HFFc6 (cell line): ENCODE measurements around the gene FHAD1. TPM values are rescaled to one million over a fixed set of nuclear protein-coding genes. Genes with fewer than 3 reads are reported as not detected.

Experiments used
- DNase-seq: peaks from one replicate; pipeline ENCODE4 v3.0.0-alpha.2; 2018
- H3K27ac Mint-ChIP-seq: 2 replicates; pipeline ENCODE4 v1.8.0; 2020; ENCODE audit warnings: mild to moderate bottlenecking, mixed read lengths
- H3K27me3 Mint-ChIP-seq: 2 replicates; pipeline ENCODE4 v1.8.0; 2021; ENCODE audit warnings: mild to moderate bottlenecking, moderate library complexity, mixed read lengths; ENCODE audit not compliant: insufficient read depth
- H3K36me3 Mint-ChIP-seq: 2 replicates; pipeline ENCODE4 v1.8.0; 2021; ENCODE audit warnings: low read depth, mixed read lengths
- H3K4me1 Mint-ChIP-seq: 2 replicates; pipeline ENCODE4 v1.8.0; 2020; ENCODE audit warnings: low read depth, mixed read lengths
- H3K4me3 Mint-ChIP-seq: 2 replicates; pipeline ENCODE4 v1.8.0; 2020; ENCODE audit warnings: mild to moderate bottlenecking, moderate library complexity, mixed read lengths
- H3K9me3 Mint-ChIP-seq: 2 replicates; pipeline ENCODE4 v1.8.0; 2020; ENCODE audit warnings: mild to moderate bottlenecking, mixed read lengths
- CTCF ChIP-seq: fragments of 200-600 bp; sonication (generic); IDR thresholded peaks from 2 replicates; pipeline ENCODE4 v1.5.0; 2021; ENCODE audit warnings: antibody characterized with exemption, mild to moderate bottlenecking
- total RNA-seq, 6 experiments: library from RNA; stranded (reverse); fragmentation: NEBNext Ultra II Directional; extraction: Animal tissue kit (Norgen Biotek cat#: 25700); gene quantifications; 2 replicates in 1 of 6; 3 replicates in 5 of 6; pipeline ENCODE4 v1.2.3, GENCODE V29; 2021

FHAD1 gene
- total RNA-seq, 6 experiments from 2014 or later, result 0.16 to 0.25 TPM; not detected in 4

- DNase-seq, result no peak
- peaks cover 5% of the 10 kb centered on the region; the same call in 1 of the 2 replicates for H3K36me3 Mint-ChIP-seq
- H3K4me3 Mint-ChIP-seq, result no peak overlapping the region
- H3K27me3 Mint-ChIP-seq, result peaks cover 26% of the 10 kb centered on the region
- H3K27ac Mint-ChIP-seq, result no peak overlapping the region
- no peak for TF ChIP-seq CTCF
- no peaks in the 10 kb centered on the region for H3K9me3 Mint-ChIP-seq
- no peaks in the 10 kb centered on the region for H3K4me1 Mint-ChIP-seq
These were observed 199.2 kb downstream of the FHAD1 start for GRCh38 chr1:15446212-15446611.

Other genes with a start within 250 kb of the FHAD1 start
- gene TMEM51, start 93.5 kb upstream of the FHAD1 start, total RNA-seq, result 1 to 10 TPM; 4.8 to 6.8 (median 6.6) TPM
- gene EFHD2, start 162.7 kb downstream of the FHAD1 start, total RNA-seq, result 10 to 100 TPM; 41.2 to 67.2 (median 65.3) TPM
- gene CTRC, start 191.2 kb downstream of the FHAD1 start, total RNA-seq, result not detected
- gene CELA2A, start 209.5 kb downstream of the FHAD1 start, total RNA-seq, result not detected
- gene CELA2B, start 228.9 kb downstream of the FHAD1 start, total RNA-seq, result not detected